ENCODE results near the gene RPN2.

The RPN2 gene

DNA sequence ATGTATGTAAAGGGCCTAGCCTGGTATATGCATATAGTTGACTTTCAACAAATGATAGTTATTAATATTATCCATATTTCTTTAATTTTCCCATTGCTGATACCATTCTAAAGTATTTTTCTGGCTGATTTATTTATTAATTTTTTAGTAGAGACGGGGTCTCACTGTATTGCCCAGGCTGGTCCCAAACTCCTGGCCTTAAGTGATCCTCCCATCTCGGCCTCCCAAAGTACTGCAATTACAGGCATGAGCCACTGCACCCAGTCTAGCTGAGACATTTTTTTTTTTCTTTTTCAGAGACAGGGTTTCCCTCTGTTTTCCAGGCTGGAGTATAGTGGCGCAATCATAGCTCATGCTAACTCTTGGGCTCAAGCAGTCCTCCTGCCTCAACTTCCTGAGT, 30.1 kb downstream of the RPN2 start:
- Histone ChIP-seq H3K27me3 (ENCODE audit: low read length) (no peaks in the 10 kb centered on the region), H3K36me3 (ENCODE audit: low read length) (peaks cover 41% of the 10 kb centered on the region), H3K4me3 (ENCODE audit: insufficient read depth, low read length, poor library complexity, severe bottlenecking) (no peak overlapping the region), H2AFZ (ENCODE audit: low read depth, low read length, severe bottlenecking) (no peak overlapping the region), H3K9me2 (replicated peaks; ENCODE audit: insufficient read depth, low read length) (no peaks in the 10 kb centered on the region), H3F3A (ENCODE audit: insufficient read depth) (no peaks in the 10 kb centered on the region), H3K9me3 (ENCODE audit: insufficient read depth, low read length) (no peaks in the 10 kb centered on the region), H3K27ac (ENCODE audit: low read depth, low read length) (no peak overlapping the region), H4K20me1 (ENCODE audit: low read depth, low read length) (no peaks in the 10 kb centered on the region), H3K79me2 (ENCODE audit: insufficient read depth, low read length) (no peaks in the 10 kb centered on the region), H3K9ac (ENCODE audit: low read length) (no peak overlapping the region), H3K4me2 (ENCODE audit: low read depth, low read length, poor library complexity, severe bottlenecking) (no peak overlapping the region)
- TF ChIP-seq EZH2phosphoT487 (conservative IDR thresholded peaks at IDR 0.05; ENCODE audit: low read length), result no peak
- TF ChIP-seq, protein P1, sequence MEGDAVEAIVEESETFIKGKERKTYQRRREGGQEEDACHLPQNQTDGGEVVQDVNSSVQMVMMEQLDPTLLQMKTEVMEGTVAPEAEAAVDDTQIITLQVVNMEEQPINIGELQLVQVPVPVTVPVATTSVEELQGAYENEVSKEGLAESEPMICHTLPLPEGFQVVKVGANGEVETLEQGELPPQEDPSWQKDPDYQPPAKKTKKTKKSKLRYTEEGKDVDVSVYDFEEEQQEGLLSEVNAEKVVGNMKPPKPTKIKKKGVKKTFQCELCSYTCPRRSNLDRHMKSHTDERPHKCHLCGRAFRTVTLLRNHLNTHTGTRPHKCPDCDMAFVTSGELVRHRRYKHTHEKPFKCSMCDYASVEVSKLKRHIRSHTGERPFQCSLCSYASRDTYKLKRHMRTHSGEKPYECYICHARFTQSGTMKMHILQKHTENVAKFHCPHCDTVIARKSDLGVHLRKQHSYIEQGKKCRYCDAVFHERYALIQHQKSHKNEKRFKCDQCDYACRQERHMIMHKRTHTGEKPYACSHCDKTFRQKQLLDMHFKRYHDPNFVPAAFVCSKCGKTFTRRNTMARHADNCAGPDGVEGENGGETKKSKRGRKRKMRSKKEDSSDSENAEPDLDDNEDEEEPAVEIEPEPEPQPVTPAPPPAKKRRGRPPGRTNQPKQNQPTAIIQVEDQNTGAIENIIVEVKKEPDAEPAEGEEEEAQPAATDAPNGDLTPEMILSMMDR (IDR thresholded peaks at IDR 0.05; ENCODE audit: insufficient read depth, low read length, poor library complexity, severe bottlenecking), result no peak

DNA sequence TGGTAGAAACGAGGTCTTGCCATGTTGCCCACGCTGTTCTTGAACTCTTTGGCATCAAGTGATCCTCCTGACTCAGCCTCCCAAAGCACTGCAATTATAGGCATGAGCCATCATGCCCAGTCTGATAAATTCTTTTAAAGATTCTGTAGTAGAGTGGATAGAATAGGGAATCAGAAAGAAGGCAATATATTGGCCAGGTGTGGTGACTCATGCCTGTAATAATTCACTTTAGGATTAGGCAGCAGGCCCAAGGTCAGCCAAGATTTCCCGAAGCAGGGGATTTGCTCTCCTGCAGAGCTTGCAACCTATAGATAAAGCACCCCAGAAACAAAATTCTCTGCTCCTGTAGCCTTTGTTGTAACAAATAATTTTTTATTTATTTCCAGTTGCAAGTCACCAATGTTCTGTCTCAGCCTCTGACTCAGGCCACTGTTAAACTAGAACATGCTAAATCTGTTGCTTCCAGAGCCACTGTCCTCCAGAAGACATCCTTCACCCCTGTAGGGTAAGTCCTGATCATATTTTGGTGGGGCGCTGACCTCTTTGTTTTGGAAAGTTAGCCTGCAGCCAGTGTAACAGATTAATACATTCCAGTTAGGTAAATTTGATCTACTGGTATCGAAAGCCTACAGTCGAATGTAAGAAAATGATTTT, 30.7 kb downstream of the RPN2 start:
- no peak overlapping the region for H3K9ac ChIP-seq (ENCODE audit: low read length)
- peaks cover 41% of the 10 kb centered on the region for H3K36me3 ChIP-seq (ENCODE audit: low read length)
- no peak overlapping the region for H3K4me3 ChIP-seq (ENCODE audit: insufficient read depth, low read length, poor library complexity, severe bottlenecking)
- no peak overlapping the region for H3K4me2 ChIP-seq (ENCODE audit: low read depth, low read length, poor library complexity, severe bottlenecking)
- TF ChIP-seq EZH2phosphoT487 (conservative IDR thresholded peaks at IDR 0.05; ENCODE audit: low read length), result no peak
- TF ChIP-seq, protein P1 (IDR thresholded peaks at IDR 0.05; ENCODE audit: insufficient read depth, low read length, poor library complexity, severe bottlenecking), result no peak
- H3K9me3 ChIP-seq (ENCODE audit: insufficient read depth, low read length), result no peaks in the 10 kb centered on the region
- no peaks in the 10 kb centered on the region for H3K27me3 ChIP-seq (ENCODE audit: low read length)
- H4K20me1 ChIP-seq (ENCODE audit: low read depth, low read length), result no peaks in the 10 kb centered on the region
- H3K79me2 ChIP-seq (ENCODE audit: insufficient read depth, low read length), result no peaks in the 10 kb centered on the region
- H3K27ac ChIP-seq (ENCODE audit: low read depth, low read length), result no peak overlapping the region
- no peaks in the 10 kb centered on the region for H3K9me2 ChIP-seq (replicated peaks; ENCODE audit: insufficient read depth, low read length)
- no peaks in the 10 kb centered on the region for H3F3A ChIP-seq (ENCODE audit: insufficient read depth)
- H2AFZ ChIP-seq (ENCODE audit: low read depth, low read length, severe bottlenecking), result no peak overlapping the region

DNA sequence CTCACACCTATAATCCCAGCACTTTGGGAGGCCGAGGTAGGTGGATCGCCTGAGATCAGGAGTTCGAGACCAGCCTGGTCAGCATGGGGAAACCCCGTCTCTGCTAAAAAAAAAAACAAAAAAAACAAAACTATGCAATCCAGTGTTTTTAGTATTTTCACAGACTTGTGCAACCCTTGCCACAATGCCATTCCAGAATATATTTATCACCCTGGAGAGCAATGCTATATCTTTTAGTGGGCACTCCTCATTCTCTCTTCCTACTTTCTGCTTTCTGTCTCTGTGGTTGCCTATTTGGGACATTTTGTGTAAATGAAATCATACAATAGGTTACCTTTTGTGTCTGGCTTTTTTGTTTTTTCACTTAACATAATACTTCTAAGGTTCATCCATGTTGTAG, 39.3 kb downstream of the RPN2 start:
- no peak overlapping the region for H3K27ac ChIP-seq (ENCODE audit: low read depth, low read length)
- no peak overlapping the region for H3K4me2 ChIP-seq (ENCODE audit: low read depth, low read length, poor library complexity, severe bottlenecking)
- no peak overlapping the region for H2AFZ ChIP-seq (ENCODE audit: low read depth, low read length, severe bottlenecking)
- H3K4me3 ChIP-seq (ENCODE audit: insufficient read depth, low read length, poor library complexity, severe bottlenecking), result no peak overlapping the region
- H3K79me2 ChIP-seq (ENCODE audit: insufficient read depth, low read length), result no peaks in the 10 kb centered on the region
- no peak overlapping the region for H3K9ac ChIP-seq (ENCODE audit: low read length)
- no peaks in the 10 kb centered on the region for H3K9me3 ChIP-seq (ENCODE audit: insufficient read depth, low read length)
- peaks cover 35% of the 10 kb centered on the region for H3K36me3 ChIP-seq (ENCODE audit: low read length)
- H4K20me1 ChIP-seq (ENCODE audit: low read depth, low read length), result no peaks in the 10 kb centered on the region
- H3K27me3 ChIP-seq (ENCODE audit: low read length), result no peaks in the 10 kb centered on the region
- H3F3A ChIP-seq (ENCODE audit: insufficient read depth), result no peaks in the 10 kb centered on the region
- TF ChIP-seq, protein P1 (IDR thresholded peaks at IDR 0.05; ENCODE audit: insufficient read depth, low read length, poor library complexity, severe bottlenecking), result no peak
- no peaks in the 10 kb centered on the region for H3K9me2 ChIP-seq (replicated peaks; ENCODE audit: insufficient read depth, low read length)

All from SU-DHL-6 (cell line).